Measurements from ENCODE around the gene PTGFRN. TPM values are rescaled to one million over a fixed set of nuclear protein-coding genes. Genes with fewer than 3 reads are reported as not detected.
"Not testable (repeated sequence)": the region's sequence is repeated elsewhere in the genome, so short reads cannot be mapped to it uniquely, and the experiment has no call there.

Gene PTGFRN
- total RNA-seq, 1 experiment from 2014 or later: 57.4 TPM

GRCh38 chr1:116866478-116866877 is 43.2 kb upstream of the PTGFRN start:
- H3K4me2 ChIP-seq (ENCODE audit: low read length); DNase-seq; BruUV-seq (replicated peaks); POLR2A ChIA-PET (ENCODE audit: unreplicated experiment); H3K27ac ChIP-seq (ENCODE audit: low read length); CTCF ChIA-PET; H3K9ac ChIP-seq (ENCODE audit: low read length); H3K9me2 ChIP-seq (replicated peaks; ENCODE audit: low read length); H3K4me1 ChIP-seq (ENCODE audit: insufficient read depth, low read length); H4K20me1 ChIP-seq (ENCODE audit: low read length); H3F3A ChIP-seq (ENCODE audit: low read length, unreplicated experiment); H3K27me3 ChIP-seq (ENCODE audit: low read length); ATAC-seq; H3K79me2 ChIP-seq (ENCODE audit: low read length); H3K36me3 ChIP-seq (ENCODE audit: low read depth, low read length); H3K4me3 ChIP-seq (ENCODE audit: low read length); H2AFZ ChIP-seq (ENCODE audit: low read length); intact Hi-C loops (cut with micrococcal nuclease); H3K9me3 ChIP-seq (ENCODE audit: low read length): not testable (repeated sequence)

DNA sequence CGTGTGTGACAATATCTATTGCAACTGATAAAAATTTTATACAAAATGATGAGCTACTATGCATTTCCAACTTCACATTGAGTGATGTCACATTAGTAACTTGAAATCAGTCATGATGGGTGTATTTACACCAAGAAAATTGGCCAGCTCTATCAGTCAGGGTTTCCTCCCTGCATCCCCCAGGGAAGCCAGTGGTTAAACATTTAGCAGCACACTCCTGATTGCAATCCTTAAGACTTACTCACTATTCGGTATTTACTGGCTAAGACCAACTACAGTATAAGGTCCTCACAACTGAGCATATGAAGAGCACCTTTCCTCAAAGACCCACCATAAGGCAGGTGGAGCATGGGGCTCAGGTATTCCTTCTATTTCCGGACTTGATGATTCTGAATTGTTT is 41.3 kb upstream of the PTGFRN start:
- no peaks in the 10 kb centered on the region for H4K20me1 ChIP-seq (ENCODE audit: low read length)
- H2AFZ ChIP-seq (ENCODE audit: low read length): no peak overlapping the region
- intact Hi-C loops (cut with micrococcal nuclease): no loop called here
- no peaks in the 10 kb centered on the region for H3F3A ChIP-seq (ENCODE audit: low read length, unreplicated experiment)
- no peak overlapping the region for H3K9ac ChIP-seq (ENCODE audit: low read length)
- CTCF ChIA-PET: no interaction called here
- POLR2A ChIA-PET (ENCODE audit: unreplicated experiment): no interaction called here
- H3K79me2 ChIP-seq (ENCODE audit: low read length): no peaks in the 10 kb centered on the region
- no peak overlapping the region for H3K27ac ChIP-seq (ENCODE audit: low read length)
- H3K9me3 ChIP-seq (ENCODE audit: low read length): no peaks in the 10 kb centered on the region
- no peaks in the 10 kb centered on the region for H3K36me3 ChIP-seq (ENCODE audit: low read depth, low read length)
- no peak for ATAC-seq
- BruUV-seq (replicated peaks): no TSS peak
- H3K4me2 ChIP-seq (ENCODE audit: low read length): no peak overlapping the region
- no peaks in the 10 kb centered on the region for H3K27me3 ChIP-seq (ENCODE audit: low read length)
- no peak overlapping the region for H3K4me3 ChIP-seq (ENCODE audit: low read length)
- TF ChIP-seq EZH2 (IDR thresholded peaks at IDR 0.05; ENCODE audit: low read length, unreplicated experiment) (no peak), EZH2phosphoT487 (IDR thresholded peaks at IDR 0.05; ENCODE audit: borderline replicate concordance, low read length) (no peak), CTCF (conservative IDR thresholded peaks at IDR 0.05; ENCODE audit: low read depth, low read length) (no peak)
- H3K9me2 ChIP-seq (replicated peaks; ENCODE audit: low read length): no peaks in the 10 kb centered on the region
- H3K4me1 ChIP-seq (ENCODE audit: insufficient read depth, low read length): no peaks in the 10 kb centered on the region
- DNase-seq: no peak

DNA sequence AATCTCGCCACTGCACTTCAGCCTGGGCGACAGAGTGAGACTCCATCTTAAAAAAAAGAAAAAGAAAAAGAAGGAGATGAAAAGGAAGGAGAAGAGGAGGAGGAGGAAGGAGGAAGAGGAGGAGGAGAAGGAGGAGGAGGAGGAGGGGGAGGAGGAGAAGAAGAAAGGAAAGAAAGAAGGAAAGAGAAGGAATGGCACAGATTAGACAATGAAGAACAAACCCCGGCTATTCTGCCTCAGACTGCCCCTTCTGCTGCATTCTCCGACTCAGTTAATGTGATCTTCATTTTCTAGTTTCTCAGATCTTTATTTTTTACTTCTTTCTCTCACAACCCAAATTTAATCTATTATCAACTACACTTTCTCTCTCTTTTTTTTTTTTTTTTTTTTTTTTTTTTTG is 40.1 kb upstream of the PTGFRN start:
- ATAC-seq (no peak), DNase-seq (no peak)
- intact Hi-C loops (cut with micrococcal nuclease): loop anchor here (10.0 kb wide), 1 partner anchor 55 kb away; no protein-coding TSS in a partner anchor
- Histone ChIP-seq H2AFZ (ENCODE audit: low read length) (no peak overlapping the region), H3K27ac (ENCODE audit: low read length) (no peak overlapping the region), H3K27me3 (ENCODE audit: low read length) (no peaks in the 10 kb centered on the region), H3K36me3 (ENCODE audit: low read depth, low read length) (no peaks in the 10 kb centered on the region), H3K9me3 (ENCODE audit: low read length) (no peaks in the 10 kb centered on the region), H3F3A (ENCODE audit: low read length, unreplicated experiment) (no peaks in the 10 kb centered on the region), H3K4me2 (ENCODE audit: low read length) (no peak overlapping the region), H3K9ac (ENCODE audit: low read length) (no peak overlapping the region), H4K20me1 (ENCODE audit: low read length) (no peaks in the 10 kb centered on the region), H3K9me2 (replicated peaks; ENCODE audit: low read length) (no peaks in the 10 kb centered on the region), H3K4me3 (ENCODE audit: low read length) (no peak overlapping the region), H3K4me1 (ENCODE audit: insufficient read depth, low read length) (no peaks in the 10 kb centered on the region), H3K79me2 (ENCODE audit: low read length) (no peaks in the 10 kb centered on the region)
- POLR2A ChIA-PET (ENCODE audit: unreplicated experiment): no interaction called here
- no TSS peak for BruUV-seq (replicated peaks)
- TF ChIP-seq CTCF (conservative IDR thresholded peaks at IDR 0.05; ENCODE audit: low read depth, low read length) (no peak), EZH2 (IDR thresholded peaks at IDR 0.05; ENCODE audit: low read length, unreplicated experiment) (no peak), EZH2phosphoT487 (IDR thresholded peaks at IDR 0.05; ENCODE audit: borderline replicate concordance, low read length) (no peak)
- CTCF ChIA-PET: no interaction called here
